ENCODE results near the gene MED16.

MED16 gene

GRCh38 chr19:927351-927779 is 34.4 kb upstream of the MED16 start:
- no peak for DNase-seq

- DNase-seq = no peak
Observed at GRCh38 chr19:926589-927350, 33.8 kb upstream of the MED16 start.

- DNase-seq = no peak
Observed at GRCh38 chr19:926323-926588, 33.3 kb upstream of the MED16 start.

GRCh38 chr19:925526-926322 is 32.7 kb upstream of the MED16 start, which contains the start of gene ARID3A:
Gene ARID3A (plus strand): TSS chr19:926035. CDS start chr19:929529, 3,494 bp downstream.
- DNase-seq = peak; percentile 84

GRCh38 chr19:925087-925525 is 32.1 kb upstream of the MED16 start:
- no peak for DNase-seq

- no peak for DNase-seq
Observed at GRCh38 chr19:924553-925086, 31.6 kb upstream of the MED16 start.

- DNase-seq = no peak
Observed at GRCh38 chr19:920051-920864, 27.3 kb upstream of the MED16 start.

GRCh38 chr19:919199-920050 is 26.4 kb upstream of the MED16 start:
- no peak for DNase-seq

- no peak for DNase-seq
Observed at GRCh38 chr19:918481-919198, 25.7 kb upstream of the MED16 start.

GRCh38 chr19:918152-918437 is 25.1 kb upstream of the MED16 start:
- DNase-seq = no peak

- DNase-seq = no peak
Observed at GRCh38 chr19:917323-918151, 24.6 kb upstream of the MED16 start, which contains the start of gene KISS1R. Gene KISS1R (plus strand): TSS chr19:917333. CDS start chr19:917503, 170 bp downstream.

GRCh38 chr19:916645-917322 is 23.8 kb upstream of the MED16 start:
- no peak for DNase-seq

GRCh38 chr19:913080-913748 is 20.2 kb upstream of the MED16 start, which contains the start of gene R3HDM4:
Gene R3HDM4 (minus strand): TSS chr19:913219. CDS start chr19:913157, 62 bp downstream.
- peak; percentile 53 for DNase-seq

GRCh38 chr19:912181-913079 is 19.4 kb upstream of the MED16 start:
- DNase-seq = no peak

GRCh38 chr19:911197-912033 is 18.4 kb upstream of the MED16 start:
- no peak for DNase-seq

GRCh38 chr19:907183-907853 is 14.3 kb upstream of the MED16 start:
- DNase-seq = no peak

- DNase-seq = no peak
Observed at GRCh38 chr19:906480-906879, 13.5 kb upstream of the MED16 start.
